GM12801 (cell line): ENCODE results near the gene ZFP69B.

Experiments
- CTCF ChIP-seq: IDR thresholded peaks from one replicate; pipeline ENCODE4 v1.5.1; 2011; ENCODE audit warnings: control low read depth; ENCODE audit not compliant: insufficient read length; ENCODE audit errors: extremely low read depth

ZFP69B gene

GRCh38 chr1:40439247-40439646, 11.0 kb upstream of the ZFP69B start:
- no peak for TF ChIP-seq CTCF

GRCh38 chr1:40450495-40451237, 390 bp downstream of the ZFP69B start:
- no peak for TF ChIP-seq CTCF

- no peak for TF ChIP-seq CTCF
Measured at GRCh38 chr1:40451238-40451585, 936 bp downstream of the ZFP69B start.

GRCh38 chr1:40454873-40455272, 4.6 kb downstream of the ZFP69B start:
- no peak for TF ChIP-seq CTCF

- TF ChIP-seq CTCF: no peak
Measured at GRCh38 chr1:40462956-40463590, 12.8 kb downstream of the ZFP69B start.

GRCh38 chr1:40469327-40469726, 19.1 kb downstream of the ZFP69B start:
- no peak for TF ChIP-seq CTCF

- TF ChIP-seq CTCF: no peak
Measured at GRCh38 chr1:40475268-40475667, 25.0 kb downstream of the ZFP69B start.
